Endothelial cell of umbilical vein (primary cell): ENCODE results near the gene MYADML2. TPM values are rescaled to one million over a fixed set of nuclear protein-coding genes. Genes with fewer than 3 reads are reported as not detected.

Source experiments
- BruUV-seq: library from RNA; stranded (reverse); fragments of 400-500 nt; replicated peaks from 2 replicates; lab custom pipeline; 2021; lab: Mats Ljungman, UMichigan
- CTCF ChIA-PET: fragments of 300-600, 350-600 bp; sonication (Branson Sonifier 250); formaldehyde crosslinking; loops from one replicate; lab custom pipeline; 2021; ENCODE audit warnings: antibody characterized with exemption, inconsistent platforms; lab: Charles Lee
- POLR2A ChIA-PET: fragments of 300-600, 350-600 bp; sonication (Branson Sonifier 250); formaldehyde crosslinking; loops from one replicate; lab custom pipeline; 2021; ENCODE audit warnings: antibody characterized with exemption, inconsistent platforms; lab: Charles Lee
- DNase-seq: peaks from one replicate; pipeline ENCODE4 v3.0.0-alpha.2; 2011; ENCODE audit warnings: low read depth, low spot score
- FAIRE-seq: peaks from 2 replicates; lab custom pipeline; 2011; peaks lifted over from hg19 to GRCh38; lab: Jason Lieb, UNC
- H2AFZ ChIP-seq: 2 replicates; pipeline ENCODE4 v1.6.0; 2012; ENCODE audit warnings: low read depth, low read length, control low read depth, inconsistent platforms
- H3K27ac ChIP-seq: 2 replicates; pipeline ENCODE4 v1.5.1; 2011; ENCODE audit warnings: low read depth, mild to moderate bottlenecking, control low read depth, low read length, moderate library complexity; ENCODE audit not compliant: insufficient read depth
- H3K27me3 ChIP-seq, 2 experiments: 2 replicates each; pipeline versions ENCODE4 v1.6.0 to v1.6.1; 2011; ENCODE audit warnings: low read length in 2 of 2, mixed read lengths in 1 of 2; ENCODE audit not compliant: control insufficient read depth in 2 of 2, insufficient read depth in 2 of 2
- H3K36me3 ChIP-seq, 2 experiments: 2 replicates in 1 of 2; 3 replicates in 1 of 2; pipeline ENCODE4 v1.5.1; 2011; ENCODE audit warnings: low read length in 2 of 2, mild to moderate bottlenecking in 1 of 2, moderate library complexity in 1 of 2; ENCODE audit not compliant: control insufficient read depth in 2 of 2, insufficient read depth in 2 of 2; ENCODE audit errors: extremely low read depth in 1 of 2
- H3K4me1 ChIP-seq: 3 replicates; pipeline ENCODE4 v1.5.1; 2011; ENCODE audit warnings: mild to moderate bottlenecking, low read length; ENCODE audit not compliant: control insufficient read depth, insufficient read depth; ENCODE audit errors: extremely low read depth
- H3K4me2 ChIP-seq: 2 replicates; pipeline ENCODE4 v1.6.1; 2011; ENCODE audit warnings: low read length, control low read depth, mixed read lengths; ENCODE audit not compliant: insufficient read depth
- H3K4me3 ChIP-seq, 3 experiments: fragments of 200-600 bp in 1 of 3; sonication (generic), shearing (Covaris generic) in 1 of 3; replicated peaks in 1 of 3; 2 replicates each; pipeline ENCODE4 v1.5.1; 2011 to 2016; ENCODE audit warnings: control low read depth in 3 of 3, low read length in 3 of 3, mild to moderate bottlenecking in 2 of 3, inconsistent platforms in 1 of 3, low read depth in 1 of 3, moderate library complexity in 1 of 3; ENCODE audit not compliant: insufficient read depth in 1 of 3
- H3K79me2 ChIP-seq: 2 replicates; pipeline ENCODE4 v1.6.0; 2012; ENCODE audit warnings: low read length, inconsistent platforms; ENCODE audit not compliant: control insufficient read depth, insufficient read depth
- H3K9ac ChIP-seq: replicated peaks from 2 replicates; pipeline ENCODE3; 2011; ENCODE audit warnings: low read length, control low read depth; ENCODE audit not compliant: insufficient read depth; ENCODE audit errors: extremely low read depth
- H3K9me1 ChIP-seq: replicated peaks from 3 replicates; pipeline ENCODE4 v1.6.0; 2011; ENCODE audit warnings: mild to moderate bottlenecking, low read length; ENCODE audit not compliant: control insufficient read depth, insufficient read depth; ENCODE audit errors: extremely low read depth
- H3K9me3 ChIP-seq: replicated peaks from 2 replicates; pipeline ENCODE4 v1.5.1; 2012; ENCODE audit warnings: low read length, inconsistent platforms; ENCODE audit not compliant: control insufficient read depth, insufficient read depth
- H4K20me1 ChIP-seq: replicated peaks from 2 replicates; pipeline ENCODE3; 2011; ENCODE audit warnings: mild to moderate bottlenecking, low read length; ENCODE audit not compliant: control insufficient read depth, insufficient read depth; ENCODE audit errors: extremely low read depth
- EZH2 ChIP-seq: IDR thresholded peaks from 2 replicates; pipeline ENCODE4 v1.6.1; 2012; ENCODE audit warnings: borderline replicate concordance, low read depth, mild to moderate bottlenecking, moderate library complexity, low read length, inconsistent platforms; ENCODE audit not compliant: severe bottlenecking
- FOS ChIP-seq: IDR thresholded peaks from 2 replicates; pipeline ENCODE4 v1.6.1; 2011; ENCODE audit warnings: mild to moderate bottlenecking, low read length, moderate library complexity, borderline replicate concordance; ENCODE audit not compliant: insufficient read depth
- GATA2 ChIP-seq: IDR thresholded peaks from 2 replicates; pipeline ENCODE4 v1.7.0; 2011; ENCODE audit warnings: low read depth, mild to moderate bottlenecking, moderate library complexity, mixed read lengths, low read length; ENCODE audit not compliant: insufficient read length, insufficient read depth
- JUN ChIP-seq: IDR thresholded peaks from 2 replicates; pipeline ENCODE4 v1.6.1; 2011; ENCODE audit warnings: borderline replicate concordance, low read depth; ENCODE audit not compliant: insufficient read length, insufficient read depth
- MYC ChIP-seq: IDR thresholded peaks from one replicate; pipeline ENCODE4 v1.6.1; 2011; ENCODE audit warnings: mild to moderate bottlenecking, low read depth, low read length
- POLR2A ChIP-seq: IDR thresholded peaks from 2 replicates; pipeline ENCODE4 v1.6.1; 2012; ENCODE audit warnings: low read depth, mild to moderate bottlenecking, control low read depth, low read length
- POLR2AphosphoS5 ChIP-seq: IDR thresholded peaks from 2 replicates; pipeline ENCODE4 v1.6.1; 2012; ENCODE audit warnings: low read depth, mild to moderate bottlenecking, control low read depth, low read length, moderate library complexity; ENCODE audit not compliant: insufficient read depth
- dilution Hi-C: fragments of 300-500 bp; cut with MboI; formaldehyde crosslinking; loops from one replicate; pipeline ENCODE4 v1.15.0; 2019; ENCODE audit warnings: low sequenced_read_pairs; ENCODE audit not compliant: extremely low pct_ligation_motif_present
- intact Hi-C: fragments of 100-400 bp; cut with micrococcal nuclease; formaldehyde crosslinking; loops from one replicate; pipeline ENCODE4 v1.10.0; 2022
- polyA plus RNA-seq, 4 experiments: library from polyadenylated mRNA; depleted of rRNA in 3 of 4; stranded (reverse) in 3 of 4; unstranded in 1 of 4; fragments of >200 nt; gene quantifications; 2 replicates each; pipeline versions ENCODE4 v1.2.1 to v1.2.3, GENCODE V29; 2011 to 2012; ENCODE audit warnings: missing spikeins in 1 of 4
- total RNA-seq: library from RNA; stranded (reverse); gene quantifications from 2 replicates; pipeline ENCODE4 v1.2.3, GENCODE V29; 2021
- TF ChIP-seq, protein P1 (sequence below), 2 donors: IDR thresholded peaks; 1 replicate in 1 of 2; 2 replicates in 1 of 2; pipeline ENCODE4 v1.5.1; 2011; ENCODE audit warnings: low read length in 2 of 2, mild to moderate bottlenecking in 2 of 2, moderate library complexity in 2 of 2, control low read depth in 1 of 2, inconsistent platforms in 1 of 2, low read depth in 1 of 2; ENCODE audit not compliant: insufficient read depth in 1 of 2; ENCODE audit errors: extremely low read depth in 1 of 2
- TF ChIP-seq, protein P2 (sequence below): IDR thresholded peaks from 2 replicates; pipeline ENCODE4 v1.6.1; 2011; ENCODE audit not compliant: insufficient read depth, insufficient read length

The MYADML2 gene
- total and polyA plus RNA-seq, 2 donors (not counting 3 experiments of a cell fraction or from before 2014, with no cell fraction given): not detected

DNA sequence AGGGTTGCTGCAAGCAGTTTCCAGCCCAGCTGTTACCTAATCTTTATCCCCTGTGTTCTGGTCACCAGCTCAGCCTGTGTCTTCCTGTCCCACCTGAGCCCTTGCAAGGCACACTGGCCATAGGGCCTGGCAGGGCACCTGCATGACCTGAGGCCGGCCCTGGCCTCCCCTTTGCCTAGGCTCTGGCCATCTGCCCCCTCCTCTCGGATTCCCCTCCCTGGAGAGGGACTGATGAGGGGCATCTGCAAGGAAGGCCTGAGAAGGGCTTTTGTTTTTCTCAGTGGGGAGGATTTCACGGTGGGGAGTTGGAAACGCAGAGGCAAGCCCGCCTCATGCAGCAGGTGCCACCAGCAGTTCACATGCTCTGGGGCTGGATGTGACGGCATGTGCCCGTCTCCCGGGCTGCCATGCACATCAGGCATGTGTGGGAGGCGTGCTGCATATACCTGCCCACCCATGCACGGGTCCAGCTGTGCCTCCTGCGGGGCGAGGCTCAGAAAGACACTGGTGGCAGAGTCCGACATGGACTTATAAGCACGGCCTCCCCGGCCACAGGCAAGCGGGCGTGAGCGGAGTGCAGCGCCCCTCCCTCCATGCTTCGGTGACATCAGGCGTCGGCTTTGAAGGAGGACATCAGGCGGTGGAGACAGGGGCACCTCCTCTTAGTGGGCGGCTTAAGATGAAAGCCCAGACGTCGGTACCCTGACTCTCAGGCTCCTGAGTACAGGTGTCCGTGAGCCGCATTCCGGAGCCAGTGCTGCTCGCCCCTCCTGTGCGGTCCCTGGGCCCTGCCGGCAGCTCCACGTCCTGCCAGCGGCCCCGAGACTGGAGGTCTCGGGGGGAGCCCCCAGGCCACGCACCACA, 46.9 kb upstream of the MYADML2 start:
- Histone ChIP-seq H2AFZ (no peak overlapping the region), H3K27me3 (no peaks in the 10 kb centered on the region), H3K4me2 (no peak overlapping the region), H3K9me1 (no peaks in the 10 kb centered on the region), H3K27ac (no peak overlapping the region), H4K20me1 (no peaks in the 10 kb centered on the region), H3K4me3 (no peak overlapping the region), H3K4me1 (peaks cover 2% of the 10 kb centered on the region), H3K9me3 (no peaks in the 10 kb centered on the region), H3K79me2 (no peaks in the 10 kb centered on the region), H3K9ac (no peak overlapping the region), H3K36me3 (peaks cover 0 to 2% of the 10 kb centered on the region in 2 experiments)
- dilution Hi-C loops: no loop called here
- DNase-seq: no peak
- ChIA-PET CTCF (no interaction called here), POLR2A (no interaction called here)
- FAIRE-seq: no peak
- no peak for TF ChIP-seq JUN
- TF ChIP-seq, protein P1, sequence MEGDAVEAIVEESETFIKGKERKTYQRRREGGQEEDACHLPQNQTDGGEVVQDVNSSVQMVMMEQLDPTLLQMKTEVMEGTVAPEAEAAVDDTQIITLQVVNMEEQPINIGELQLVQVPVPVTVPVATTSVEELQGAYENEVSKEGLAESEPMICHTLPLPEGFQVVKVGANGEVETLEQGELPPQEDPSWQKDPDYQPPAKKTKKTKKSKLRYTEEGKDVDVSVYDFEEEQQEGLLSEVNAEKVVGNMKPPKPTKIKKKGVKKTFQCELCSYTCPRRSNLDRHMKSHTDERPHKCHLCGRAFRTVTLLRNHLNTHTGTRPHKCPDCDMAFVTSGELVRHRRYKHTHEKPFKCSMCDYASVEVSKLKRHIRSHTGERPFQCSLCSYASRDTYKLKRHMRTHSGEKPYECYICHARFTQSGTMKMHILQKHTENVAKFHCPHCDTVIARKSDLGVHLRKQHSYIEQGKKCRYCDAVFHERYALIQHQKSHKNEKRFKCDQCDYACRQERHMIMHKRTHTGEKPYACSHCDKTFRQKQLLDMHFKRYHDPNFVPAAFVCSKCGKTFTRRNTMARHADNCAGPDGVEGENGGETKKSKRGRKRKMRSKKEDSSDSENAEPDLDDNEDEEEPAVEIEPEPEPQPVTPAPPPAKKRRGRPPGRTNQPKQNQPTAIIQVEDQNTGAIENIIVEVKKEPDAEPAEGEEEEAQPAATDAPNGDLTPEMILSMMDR (IDR thresholded peaks at IDR 0.05; ENCODE audit: extremely low read depth in 1 of 2, insufficient read depth in 1 of 2, low read depth in 1 of 2, low read length in 2 of 2): no peak
- TF ChIP-seq, protein P2, sequence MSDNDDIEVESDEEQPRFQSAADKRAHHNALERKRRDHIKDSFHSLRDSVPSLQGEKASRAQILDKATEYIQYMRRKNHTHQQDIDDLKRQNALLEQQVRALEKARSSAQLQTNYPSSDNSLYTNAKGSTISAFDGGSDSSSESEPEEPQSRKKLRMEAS: no peak
- TF ChIP-seq POLR2A: no peak
- no peak for TF ChIP-seq POLR2AphosphoS5
- no peak for TF ChIP-seq EZH2
- no peak for TF ChIP-seq FOS
- no peak for TF ChIP-seq MYC
- no peak for TF ChIP-seq GATA2
- BruUV-seq: no TSS peak
- intact Hi-C loops: no loop called here
